Thymus (tissue), 14 donors: Measurements from ENCODE around the gene ZNF564. TPM values are rescaled to one million over a fixed set of nuclear protein-coding genes. Genes with fewer than 3 reads are reported as not detected.
A peak's percentile ranks its signal among the peaks of the same experiment; 100 is the strongest.

Experiments
- DNase-seq, 9 donors: peaks; one replicate each; pipeline ENCODE4 v3.0.0-alpha.2; 2013; ENCODE audit warnings: low spot score in 9 of 9, low read depth in 6 of 9, missing footprints in 1 of 9
- H3K27ac ChIP-seq, 2 donors: one replicate each; pipeline ENCODE4 v1.5.1; 2013; ENCODE audit warnings: control low read depth in 1 of 2, low read depth in 1 of 2, low read length in 1 of 2, mild to moderate bottlenecking in 1 of 2, moderate library complexity in 1 of 2
- H3K27me3 ChIP-seq, 2 donors: one replicate each; pipeline ENCODE4 v1.5.1; 2013; ENCODE audit warnings: low read length in 1 of 2; ENCODE audit not compliant: control insufficient read depth in 2 of 2, insufficient read depth in 1 of 2
- H3K36me3 ChIP-seq, 2 donors: one replicate each; pipeline ENCODE4 v1.5.1; 2013; ENCODE audit warnings: low read length in 1 of 2, mild to moderate bottlenecking in 1 of 2, moderate library complexity in 1 of 2; ENCODE audit not compliant: control insufficient read depth in 2 of 2, insufficient read depth in 2 of 2
- H3K4me1 ChIP-seq, 2 donors: one replicate each; pipeline ENCODE4 v1.5.1; 2013; ENCODE audit warnings: low read length in 2 of 2; ENCODE audit not compliant: control insufficient read depth in 2 of 2, insufficient read depth in 2 of 2
- H3K4me3 ChIP-seq, 2 donors: one replicate each; pipeline ENCODE4 v1.5.1; 2013; ENCODE audit warnings: low read length in 2 of 2, control low read depth in 1 of 2, mild to moderate bottlenecking in 1 of 2
- H3K9me3 ChIP-seq, 2 donors: one replicate each; pipeline ENCODE4 v1.5.1; 2013; ENCODE audit warnings: low read length in 1 of 2, mild to moderate bottlenecking in 1 of 2; ENCODE audit not compliant: control insufficient read depth in 2 of 2, insufficient read depth in 1 of 2
- WGBS: extraction: QIAGEN DNeasy Blood & Tissue Kit; methylation state at CpG from one replicate; pipeline ENCODE4 v1.1.7; 2013; 5-methylcytosine and 5-hydroxymethylcytosine counted together
- long read RNA-seq, 10 donors: transcript quantifications; one replicate each; lab custom pipeline, GENCODE V29; 2026
- polyA plus RNA-seq: library from polyadenylated mRNA; stranded (reverse); fragments of 200-250 nt; gene quantifications from one replicate; pipeline ENCODE4 v1.2.3, GENCODE V29; 2013
- total RNA-seq: library from RNA; stranded (reverse); fragments of 120-200 nt; gene quantifications from one replicate; pipeline ENCODE4 v1.2.4, GENCODE V29; 2013
- donor health status: healthy.

Gene ZNF564
- total RNA-seq, result 12.3 TPM
- 10.3 TPM for polyA plus RNA-seq
- long read RNA-seq, donor 1, result 0 reads
- long read RNA-seq, donor 2, transcript ZNF564-201 (4 exons, 2,935 nt), result major isoform, 8 of 8 reads
- long read RNA-seq, donor 2, partial matches to known transcripts, result 0 of 8 reads
- long read RNA-seq, donor 2, other reads (novel, unspliced or antisense), result 0 of 8 reads
- long read RNA-seq, donor 3, transcript ZNF564-201 (4 exons, 2,935 nt), result major isoform, 6 of 6 reads
- long read RNA-seq, donor 3, partial matches to known transcripts, result 0 of 6 reads
- long read RNA-seq, donor 3, other reads (novel, unspliced or antisense), result 0 of 6 reads
- long read RNA-seq, donor 4, partial matches to known transcripts, result 0 of 1 reads
- long read RNA-seq, donor 4, other reads (novel, unspliced or antisense), result 0 of 1 reads
- long read RNA-seq, donor 5, transcript ZNF564-201 (4 exons, 2,935 nt), result major isoform, 7 of 7 reads
- long read RNA-seq, donor 5, partial matches to known transcripts, result 0 of 7 reads
- long read RNA-seq, donor 5, other reads (novel, unspliced or antisense), result 0 of 7 reads
- long read RNA-seq, donor 6, partial matches to known transcripts, result 0 of 2 reads
- long read RNA-seq, donor 6, other reads (novel, unspliced or antisense), result 0 of 2 reads
- long read RNA-seq, donor 7, transcript ZNF564-201 (4 exons, 2,935 nt), result major isoform, 6 of 6 reads
- long read RNA-seq, donor 7, partial matches to known transcripts, result 0 of 6 reads
- long read RNA-seq, donor 7, other reads (novel, unspliced or antisense), result 0 of 6 reads
- long read RNA-seq, donor 8, partial matches to known transcripts, result 0 of 2 reads
- long read RNA-seq, donor 8, other reads (novel, unspliced or antisense), result 0 of 2 reads
- long read RNA-seq, donor 9, result 0 reads
- long read RNA-seq, donor 10, partial matches to known transcripts, result 0 of 3 reads
- long read RNA-seq, donor 10, other reads (novel, unspliced or antisense), result 0 of 3 reads

DNA sequence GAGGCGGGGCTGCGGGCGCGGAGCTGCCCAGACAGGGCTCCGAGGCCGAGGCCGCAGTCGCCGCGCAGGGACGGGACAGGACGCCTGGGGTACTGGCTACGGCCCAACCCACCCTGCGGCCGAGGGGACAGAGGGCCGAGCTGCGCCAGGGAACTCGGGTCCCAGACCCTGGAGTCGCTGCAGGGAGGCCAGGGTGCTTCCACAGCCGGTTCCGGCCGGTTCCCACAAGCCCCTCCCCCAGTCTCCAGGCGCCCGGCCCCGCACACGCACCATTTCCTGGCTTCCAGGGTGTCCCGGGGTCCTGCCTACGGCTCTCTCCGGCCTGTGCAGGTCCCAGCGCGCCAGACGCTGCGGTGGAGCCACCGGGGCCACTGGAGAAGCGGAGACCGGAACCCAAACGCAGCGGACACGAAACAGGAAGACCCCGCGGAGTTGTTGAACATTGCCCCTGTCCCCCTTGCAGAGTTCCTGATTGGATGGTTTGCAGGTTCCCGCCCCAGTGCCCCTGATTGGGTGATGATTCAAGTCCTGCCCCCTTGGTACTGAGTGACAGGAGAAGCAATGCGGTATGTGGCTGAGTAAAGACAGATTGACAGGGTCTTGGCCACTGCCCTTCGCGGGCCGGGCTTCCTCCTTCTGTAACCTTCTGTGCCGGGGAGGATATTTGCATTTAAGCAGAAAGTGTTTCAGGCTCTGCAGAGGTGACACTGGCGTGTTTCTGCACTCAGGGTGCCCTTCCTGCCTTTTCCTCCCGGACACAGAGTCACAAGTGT is at the start of gene ZNF564:
ZNF564 (minus strand) TSS at position 423 of the 773 bp plus-strand sequence; CDS start at position 273, 150 bp downstream.
- DNase-seq, result peak; percentile 89 to 99 (median 97)
- H3K4me3 ChIP-seq, result peak within 1 kb of the TSS; percentile 74 to 92
- peaks cover 0 to 5% of the 10 kb centered on the region in 2 donors for H3K9me3 ChIP-seq
- peak within 1 kb of the TSS; percentile 90 to 98 for H3K27ac ChIP-seq
- H3K36me3 ChIP-seq, result peaks cover 8 to 9% of the 10 kb centered on the region in 2 donors
- peaks cover 0 to 7% of the 10 kb centered on the region in 2 donors for H3K27me3 ChIP-seq
- peaks cover 14 to 22% of the 10 kb centered on the region in 2 donors for H3K4me1 ChIP-seq
- under 1% methylated on average over 49 of the region's 49 CpGs for WGBS

GRCh38 chr19:12597594-12597993 is 46.3 kb upstream of the ZNF564 start:
- H3K4me3 ChIP-seq, result no peak overlapping the region
- H3K9me3 ChIP-seq, result no peaks in the 10 kb centered on the region
- WGBS, result 95% methylated on average over 11 of the region's 11 CpGs
- H3K4me1 ChIP-seq, result no peaks in the 10 kb centered on the region
- DNase-seq, result no peak
- H3K27ac ChIP-seq, result no peak overlapping the region
- peaks cover 13 to 22% of the 10 kb centered on the region in 2 donors for H3K36me3 ChIP-seq
- H3K27me3 ChIP-seq, result no peaks in the 10 kb centered on the region

GRCh38 chr19:12596927-12597548 is 45.8 kb upstream of the ZNF564 start:
- Histone ChIP-seq H3K4me1 (no peaks in the 10 kb centered on the region), H3K36me3 (peaks cover 8 to 16% of the 10 kb centered on the region in 2 donors), H3K27ac (no peak overlapping the region), H3K27me3 (no peaks in the 10 kb centered on the region), H3K4me3 (no peak overlapping the region), H3K9me3 (no peaks in the 10 kb centered on the region)
- DNase-seq, result no peak
- WGBS, result 95% methylated on average over 38 of the region's 38 CpGs

DNA sequence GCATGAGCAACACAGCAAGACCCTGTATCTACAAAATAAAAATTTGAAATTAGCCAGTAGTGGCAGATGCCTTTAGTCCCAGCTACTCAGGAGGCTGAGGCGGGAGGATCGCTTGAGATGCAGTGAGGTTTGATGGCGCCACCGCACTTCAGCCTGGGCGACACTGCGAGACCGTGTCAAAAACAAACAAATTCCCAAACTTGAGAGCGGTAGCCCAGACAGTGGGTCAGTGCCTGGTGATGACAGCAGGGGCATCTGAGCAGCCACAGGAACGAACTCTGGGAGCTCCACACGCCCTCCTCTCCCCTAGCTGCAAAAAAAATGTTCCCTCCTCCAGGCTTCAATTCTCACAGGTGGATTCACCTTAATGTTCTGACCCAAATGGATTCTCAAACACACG is 45.2 kb upstream of the ZNF564 start:
- DNase-seq, result no peak
- H3K9me3 ChIP-seq, result no peaks in the 10 kb centered on the region
- no peak overlapping the region for H3K4me3 ChIP-seq
- H3K36me3 ChIP-seq, result peaks cover 8 to 16% of the 10 kb centered on the region in 2 donors
- over 99% methylated on average over 11 of the region's 11 CpGs for WGBS
- no peaks in the 10 kb centered on the region for H3K27me3 ChIP-seq
- no peaks in the 10 kb centered on the region for H3K4me1 ChIP-seq
- no peak overlapping the region for H3K27ac ChIP-seq

DNA sequence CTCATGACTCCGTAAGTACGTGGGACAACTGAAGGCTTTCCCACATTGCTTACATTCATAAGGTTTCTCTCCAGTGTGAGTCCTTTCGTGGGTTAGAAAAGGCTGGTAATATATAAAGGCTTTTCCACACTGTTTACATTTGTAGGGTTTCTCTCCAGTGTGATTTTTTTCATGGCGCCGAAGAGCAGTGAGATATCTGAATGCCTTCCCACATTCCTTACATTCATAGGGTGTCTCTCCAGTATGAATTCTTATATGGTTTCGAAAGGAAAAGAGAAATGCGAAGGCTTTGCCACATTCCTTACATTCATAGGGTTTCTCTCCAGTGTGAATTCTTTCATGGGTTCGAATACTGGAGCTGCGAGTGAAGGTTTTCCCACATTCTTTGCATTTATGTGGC is 29.8 kb upstream of the ZNF564 start:
- peaks cover 7 to 23% of the 10 kb centered on the region in 2 donors for H3K9me3 ChIP-seq
- H3K27ac ChIP-seq, result no peak overlapping the region
- no peak overlapping the region for H3K4me3 ChIP-seq
- H3K4me1 ChIP-seq, result no peaks in the 10 kb centered on the region
- no peak for DNase-seq
- WGBS, result 94% methylated on average over 9 of the region's 9 CpGs
- peaks cover 35 to 42% of the 10 kb centered on the region in 2 donors for H3K36me3 ChIP-seq
- H3K27me3 ChIP-seq, result no peaks in the 10 kb centered on the region

- Histone ChIP-seq H3K4me1 (no peaks in the 10 kb centered on the region), H3K9me3 (peaks cover 7 to 23% of the 10 kb centered on the region in 2 donors), H3K27ac (no peak overlapping the region), H3K4me3 (no peak overlapping the region), H3K27me3 (no peaks in the 10 kb centered on the region), H3K36me3 (peaks cover 35 to 42% of the 10 kb centered on the region in 2 donors)
- WGBS, result 99% methylated on average over 11 of the region's 11 CpGs
- no peak for DNase-seq
These were observed 29.0 kb upstream of the ZNF564 start for GRCh38 chr19:12580180-12580694.

DNA sequence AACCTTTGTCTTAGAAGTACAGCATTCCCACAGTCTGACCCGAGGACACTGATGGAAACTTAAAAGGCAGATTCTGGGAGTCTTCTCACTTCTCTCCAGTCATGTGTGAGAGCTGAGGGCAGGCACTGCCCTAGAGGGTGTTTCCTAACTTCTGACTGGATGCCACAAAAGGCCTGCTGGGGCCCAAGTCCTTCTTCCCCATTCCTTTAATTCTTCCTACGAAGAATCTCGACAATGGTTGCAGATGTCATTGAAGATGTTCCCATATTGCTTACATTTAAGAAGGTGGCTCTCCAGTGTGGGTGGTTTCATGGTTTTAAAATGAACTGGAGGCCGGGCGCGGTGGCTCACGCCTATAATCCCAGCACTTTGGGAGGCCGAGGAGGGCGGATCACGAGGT is 27.4 kb upstream of the ZNF564 start:
- no peaks in the 10 kb centered on the region for H3K27me3 ChIP-seq
- H3K4me1 ChIP-seq, result peaks cover 8 to 10% of the 10 kb centered on the region in 2 donors
- 98% methylated on average over 10 of the region's 10 CpGs for WGBS
- H3K36me3 ChIP-seq, result peaks cover 35 to 42% of the 10 kb centered on the region in 2 donors
- H3K4me3 ChIP-seq, result no peak overlapping the region
- peaks cover 7 to 23% of the 10 kb centered on the region in 2 donors for H3K9me3 ChIP-seq
- H3K27ac ChIP-seq, result no peak overlapping the region
- no peak for DNase-seq

DNA sequence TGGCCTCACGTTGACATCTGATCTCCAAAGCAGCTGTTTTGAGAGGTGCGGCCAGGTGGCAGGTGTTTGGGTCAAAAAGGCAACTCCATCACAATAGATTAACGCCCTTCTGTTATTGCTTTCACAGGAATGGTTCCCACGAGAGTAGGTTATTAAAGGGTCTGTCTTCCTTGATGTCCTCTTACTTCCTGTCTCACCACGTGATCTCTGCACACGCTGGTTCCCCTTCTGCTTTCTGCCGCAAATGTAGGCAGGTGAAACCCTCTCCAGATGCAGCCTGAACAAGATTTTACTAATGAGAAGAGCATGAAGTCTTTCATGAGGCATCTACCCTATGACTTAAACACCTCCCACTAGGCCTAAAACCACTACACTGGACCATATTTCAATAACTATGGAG is 22.8 kb upstream of the ZNF564 start:
- DNase-seq, result peak in 6 of 9 donors; percentile 23 to 64 (median 30)
- Histone ChIP-seq H3K9me3 (no peaks in the 10 kb centered on the region), H3K36me3 (peaks cover 7 to 15% of the 10 kb centered on the region in 2 donors), H3K4me1 (peaks cover 8 to 11% of the 10 kb centered on the region in 2 donors), H3K4me3 (no peak overlapping the region), H3K27me3 (no peaks in the 10 kb centered on the region), H3K27ac (no peak overlapping the region)
- WGBS, result 30% methylated on average over 7 of the region's 7 CpGs
